ENCODE results near the gene ATXN7. TPM values are rescaled to one million over a fixed set of nuclear protein-coding genes. Genes with fewer than 3 reads are reported as not detected.

Gene ATXN7
- total and polyA plus RNA-seq, 2 of the 4 experiments (the other 2 are of a cell fraction), result 8.6 to 13.6 TPM

- ChIA-PET POLR2A (ENCODE audit: unreplicated experiment) (no interaction called here), CTCF (no interaction called here)
- Histone ChIP-seq H3K4ac (ENCODE audit: low read depth, low read length) (no peak overlapping the region), H2BK120ac (ENCODE audit: low read depth, low read length) (no peak overlapping the region), H2BK15ac (ENCODE audit: low read depth, low read length) (no peak overlapping the region), H3K14ac (replicated peaks; ENCODE audit: low read depth, low read length) (no peak overlapping the region), H4K20me1 (ENCODE audit: insufficient read depth, low read length) (peaks cover 54% of the 10 kb centered on the region; the same call in 1 of the 2 replicates), H2AFZ (replicated peaks; ENCODE audit: low read length, poor library complexity) (no peak overlapping the region), H4K91ac (ENCODE audit: insufficient read depth, low read depth, low read length) (no peak overlapping the region), H3K23ac (ENCODE audit: low read depth, low read length) (no peak overlapping the region), H3K4me3 (ENCODE audit: insufficient read depth, low read depth, low read length) (no peak overlapping the region), H3K9me1 (ENCODE audit: insufficient read depth, low read length) (peaks cover 6% of the 10 kb centered on the region; the same call in 1 of the 2 replicates), H3K27ac (ENCODE audit: insufficient read depth, low read length) (no peak overlapping the region), H3K18ac (ENCODE audit: low read depth, low read length) (no peak overlapping the region), H2AK5ac (ENCODE audit: low read depth, low read length) (no peak overlapping the region), H3K27me3 (ENCODE audit: control insufficient read depth, insufficient read depth, low read length) (no peaks in the 10 kb centered on the region), H3K79me1 (ENCODE audit: low read depth in 1 of 2, low read length in 2 of 2) (peaks cover 49 to 67% of the 10 kb centered on the region in 2 experiments), H3K36me3 (ENCODE audit: control insufficient read depth, insufficient read depth, low read length) (no peaks in the 10 kb centered on the region), H3K4me2 (ENCODE audit: low read depth, low read length) (no peak overlapping the region), H2AK9ac (replicated peaks; ENCODE audit: low read depth, low read length, poor library complexity) (no peak overlapping the region), H4K8ac (ENCODE audit: low read depth in 2 of 2, low read length in 2 of 2) (no peak overlapping the region), H4K5ac (ENCODE audit: low read depth, low read length) (no peak overlapping the region), H3K56ac (ENCODE audit: extremely low read depth, insufficient read depth, low read length) (no peak overlapping the region), H3K9ac (ENCODE audit: low read depth, low read length) (no peak overlapping the region), H2BK20ac (ENCODE audit: low read depth, low read length) (no peak overlapping the region), H2BK5ac (ENCODE audit: low read depth, low read length, poor library complexity, severe bottlenecking) (no peak overlapping the region), H3K9me3 (ENCODE audit: control insufficient read depth, insufficient read depth, low read length) (no peaks in the 10 kb centered on the region), H3K4me1 (ENCODE audit: control insufficient read depth, insufficient read depth, low read length) (peaks cover 7% of the 10 kb centered on the region)
- no peak for ATAC-seq (ENCODE audit: low read depth)
- TF ChIP-seq SMC3 (IDR thresholded peaks at IDR 0.05; ENCODE audit: low read depth, low read length), result no peak
- no peak for TF ChIP-seq CHD1 (IDR thresholded peaks at IDR 0.05; ENCODE audit: low read depth, low read length)
- TF ChIP-seq MAFK (IDR thresholded peaks at IDR 0.05; ENCODE audit: low read depth, low read length), result no peak
- no peak for TF ChIP-seq CEBPB (IDR thresholded peaks at IDR 0.05; ENCODE audit: low read depth, low read length)
- TF ChIP-seq RCOR1 (IDR thresholded peaks at IDR 0.05; ENCODE audit: insufficient replicate concordance, low read length), result no peak
- TF ChIP-seq BHLHE40 (IDR thresholded peaks at IDR 0.05; ENCODE audit: low read depth, low read length), result no peak
- TF ChIP-seq RAD21 (IDR thresholded peaks at IDR 0.05; ENCODE audit: low read length), result no peak
- TF ChIP-seq MAZ (IDR thresholded peaks at IDR 0.05; ENCODE audit: borderline replicate concordance, low read depth, low read length), result no peak
- no peak for TF ChIP-seq RFX5 (IDR thresholded peaks at IDR 0.05; ENCODE audit: low read depth, low read length)
- no peak for TF ChIP-seq ELK1 (IDR thresholded peaks at IDR 0.05; ENCODE audit: borderline replicate concordance, low read depth, low read length)
- no peak for TF ChIP-seq NFE2L2 (IDR thresholded peaks at IDR 0.05; ENCODE audit: low read depth, low read length)
- no peak for TF ChIP-seq FOS (IDR thresholded peaks at IDR 0.05; ENCODE audit: low read depth, low read length)
- DNase-seq, result no peak
- dilution Hi-C loops (cut with HindIII; ENCODE audit: low sequenced_read_pairs, unreplicated experiment), result no loop called here
- in situ Hi-C loops (cut with MboI; ENCODE audit: low sequenced_read_pairs), result no loop called here
- WGBS, 2 experiments (ENCODE audit: extremely low coverage in 2 of 2, insufficient read length in 1 of 2), result 100% methylated on average over 1 of the region's 2 CpGs; no CpG with 5 or more reads in 1 of the 2 experiments
- intact Hi-C loops (cut with micrococcal nuclease), result loop anchor here (5.0 kb wide), 1 partner anchor 34 kb away; the partner anchor contains the start of gene SCAANT1
- BruUV-seq (replicated peaks), result no TSS peak
These were observed 14.9 kb downstream of the ATXN7 start for GRCh38 chr3:63878394-63879060.
